SK-N-SH (cell line): ENCODE measurements around the gene GAR1. TPM values are rescaled to one million over a fixed set of nuclear protein-coding genes. Genes with fewer than 3 reads are reported as not detected.

Source experiments
- CTCF ChIA-PET: fragments of 300-600, 350-600 bp; formaldehyde crosslinking; extraction: SDS; loops from one replicate; lab custom pipeline; 2021; lab: Yijun Ruan, JAX
- POLR2A ChIA-PET: fragments of 350-600 bp; sonication (Branson Sonifier 250); formaldehyde crosslinking; extraction: SDS; loops from one replicate; lab custom pipeline; 2020; ENCODE audit warnings: antibody characterized with exemption, inconsistent platforms; lab: Yijun Ruan, JAX
- DNase-seq: peaks from one replicate; pipeline ENCODE4 v3.0.0; 2012
- H2AFZ ChIP-seq: fragments of 200-600 bp; sonication (generic); 2 replicates; pipeline ENCODE4 v1.8.1; 2016; ENCODE audit warnings: antibody characterized with exemption, mild to moderate bottlenecking, low read depth
- H3F3A ChIP-seq: fragments of 200-600 bp; sonication (generic); replicated peaks from 2 replicates; pipeline ENCODE3; 2016; ENCODE audit warnings: antibody characterized with exemption, mild to moderate bottlenecking; ENCODE audit not compliant: insufficient read depth
- H3K27ac ChIP-seq, 2 experiments: fragments of 200-500 bp in 1 of 2; fragments of 200-600 bp in 1 of 2; sonication (Bioruptor generic) in 1 of 2; sonication (generic), shearing (Covaris generic) in 1 of 2; 2 replicates each; pipeline versions ENCODE4 v1.5.1 to v1.6.1; 2014 to 2016; ENCODE audit warnings: low read depth in 2 of 2, inconsistent platforms in 1 of 2, low read length in 1 of 2, mild to moderate bottlenecking in 1 of 2, mixed read lengths in 1 of 2
- H3K27me3 ChIP-seq: fragments of 200-600 bp; sonication (generic), shearing (Covaris generic); 2 replicates; pipeline ENCODE4 v1.6.1; 2016; ENCODE audit warnings: mixed run types; ENCODE audit not compliant: insufficient read depth
- H3K36me3 ChIP-seq, 2 experiments: fragments of 200-500 bp in 1 of 2; fragments of 200-600 bp in 1 of 2; sonication (Bioruptor generic) in 1 of 2; sonication (generic) in 1 of 2; replicated peaks in 1 of 2; 2 replicates each; pipeline versions ENCODE3 to v1.5.1; 2014 to 2016; ENCODE audit warnings: low read length in 1 of 2, mild to moderate bottlenecking in 1 of 2; ENCODE audit not compliant: insufficient read depth in 2 of 2, control insufficient read depth in 1 of 2
- H3K4me1 ChIP-seq, 2 experiments: fragments of 200-500 bp in 1 of 2; fragments of 200-600 bp in 1 of 2; sonication (Bioruptor generic) in 1 of 2; sonication (generic), shearing (Covaris generic) in 1 of 2; 2 replicates each; pipeline versions ENCODE4 v1.5.1 to v1.6.1; 2014 to 2016; ENCODE audit warnings: low read depth in 1 of 2, low read length in 1 of 2, mixed run types in 1 of 2; ENCODE audit not compliant: insufficient read depth in 2 of 2, control insufficient read depth in 1 of 2
- H3K4me2 ChIP-seq: fragments of 200-600 bp; sonication (generic), shearing (Covaris generic); 2 replicates; pipeline ENCODE4 v1.6.1; 2017; ENCODE audit warnings: mixed run types
- H3K4me3 ChIP-seq, 2 experiments: fragments of 200-500 bp in 1 of 2; fragments of 200-600 bp in 1 of 2; sonication (Bioruptor generic) in 1 of 2; sonication (generic), shearing (Covaris generic) in 1 of 2; 2 replicates each; pipeline versions ENCODE4 v1.5.1 to v1.8.1; 2014 to 2016; ENCODE audit warnings: low read depth in 2 of 2, inconsistent platforms in 1 of 2, low read length in 1 of 2, mild to moderate bottlenecking in 1 of 2, mixed read lengths in 1 of 2, moderate library complexity in 1 of 2
- H3K79me2 ChIP-seq: fragments of 200-600 bp; sonication (generic); 2 replicates; pipeline ENCODE4 v1.8.1; 2017; ENCODE audit warnings: mild to moderate bottlenecking; ENCODE audit not compliant: insufficient read depth
- H3K9ac ChIP-seq: fragments of 200-600 bp; sonication (generic); 2 replicates; pipeline ENCODE4 v1.6.1; 2017; ENCODE audit warnings: mixed run types
- H3K9me2 ChIP-seq: fragments of 200-600 bp; sonication (generic); 2 replicates; pipeline ENCODE4 v1.6.1; 2017; ENCODE audit warnings: mixed run types
- H3K9me3 ChIP-seq: fragments of 200-600 bp; sonication (generic); 2 replicates; pipeline ENCODE4 v1.6.1; 2017; ENCODE audit warnings: mixed run types, mild to moderate bottlenecking, moderate library complexity
- H4K20me1 ChIP-seq: fragments of 200-600 bp; sonication (generic); 2 replicates; pipeline ENCODE4 v1.6.1; 2017; ENCODE audit warnings: mild to moderate bottlenecking, mixed run types; ENCODE audit not compliant: insufficient read depth
- FOXM1 ChIP-seq: IDR thresholded peaks from 2 replicates; pipeline ENCODE4 v1.4.0; 2012; ENCODE audit warnings: low read depth, mild to moderate bottlenecking
- GABPA ChIP-seq: IDR thresholded peaks from 2 replicates; pipeline ENCODE4 v1.4.0; 2012; ENCODE audit warnings: low read depth, mild to moderate bottlenecking
- IRF3 ChIP-seq: fragments of 150-350 bp; IDR thresholded peaks from 2 replicates; pipeline ENCODE4 v1.6.1; 2016; ENCODE audit warnings: mild to moderate bottlenecking, low read depth, low read length
- JUND ChIP-seq: IDR thresholded peaks from 2 replicates; pipeline ENCODE4 v1.4.0; 2012
- MXI1 ChIP-seq: IDR thresholded peaks from 2 replicates; pipeline ENCODE4 v1.6.1; 2012; ENCODE audit warnings: mild to moderate bottlenecking, low read depth, low read length, improper control_type of control experiment
- NFIC ChIP-seq: IDR thresholded peaks from 2 replicates; pipeline ENCODE4 v1.4.0; 2012; ENCODE audit warnings: borderline replicate concordance
- NRF1 ChIP-seq: IDR thresholded peaks from 2 replicates; pipeline ENCODE4 v1.6.1; 2012; ENCODE audit warnings: low read depth, mild to moderate bottlenecking, low read length
- SIN3A ChIP-seq: IDR thresholded peaks from 2 replicates; pipeline ENCODE4 v1.6.1; 2012; ENCODE audit warnings: low read depth, mild to moderate bottlenecking, low read length, moderate library complexity, borderline replicate concordance
- TCF12 ChIP-seq: IDR thresholded peaks from 2 replicates; pipeline ENCODE4 v1.4.0; 2012
- WGBS: methylation state at CpG from one replicate; pipeline ENCODE4 v1.1.6; 2017; ENCODE audit warnings: low lambda C conversion rate; 5-methylcytosine and 5-hydroxymethylcytosine counted together
- polyA plus RNA-seq, 3 experiments: library from polyadenylated mRNA; depleted of rRNA; stranded (reverse); fragments of >200 nt; gene quantifications; 2 replicates each; pipeline ENCODE4 v1.2.3, GENCODE V29; 2012

GAR1 gene
- polyA plus RNA-seq, 1 of the 3 experiments (the other 2 are of a cell fraction), result 40.5 TPM

DNA sequence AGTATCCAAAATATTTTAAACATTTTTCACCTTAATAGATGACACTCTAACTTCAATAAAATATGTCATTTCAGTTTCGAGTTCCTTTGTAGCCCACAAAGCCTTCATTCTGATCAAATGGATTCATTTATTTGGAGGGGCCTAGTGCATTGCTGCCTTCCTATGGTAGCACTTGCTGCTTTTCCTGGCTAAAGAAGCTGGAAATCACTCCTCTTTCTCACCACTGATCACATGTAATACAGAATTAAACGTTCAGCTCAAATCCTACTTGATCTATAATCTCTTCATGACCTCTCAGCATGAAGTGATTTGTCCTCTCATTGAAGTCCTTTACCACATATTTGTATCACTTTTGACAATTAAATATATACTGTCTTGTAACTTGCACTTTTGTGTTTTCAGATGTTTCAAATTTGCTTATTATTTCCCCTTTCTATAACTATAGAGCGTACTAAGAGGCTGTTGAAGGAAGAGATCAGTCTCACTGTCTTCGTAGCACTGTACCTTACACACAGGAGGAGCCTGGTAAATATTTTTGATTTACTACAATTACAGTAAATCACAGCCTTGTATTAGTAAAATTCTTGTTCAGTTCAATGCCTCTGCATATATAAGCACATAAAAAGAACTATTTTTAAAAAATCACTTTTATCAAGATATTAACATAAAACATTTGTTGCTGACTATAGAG lies 14.3 kb upstream of the GAR1 start:
- WGBS, result 40% methylated on average over 4 of the region's 4 CpGs

DNA sequence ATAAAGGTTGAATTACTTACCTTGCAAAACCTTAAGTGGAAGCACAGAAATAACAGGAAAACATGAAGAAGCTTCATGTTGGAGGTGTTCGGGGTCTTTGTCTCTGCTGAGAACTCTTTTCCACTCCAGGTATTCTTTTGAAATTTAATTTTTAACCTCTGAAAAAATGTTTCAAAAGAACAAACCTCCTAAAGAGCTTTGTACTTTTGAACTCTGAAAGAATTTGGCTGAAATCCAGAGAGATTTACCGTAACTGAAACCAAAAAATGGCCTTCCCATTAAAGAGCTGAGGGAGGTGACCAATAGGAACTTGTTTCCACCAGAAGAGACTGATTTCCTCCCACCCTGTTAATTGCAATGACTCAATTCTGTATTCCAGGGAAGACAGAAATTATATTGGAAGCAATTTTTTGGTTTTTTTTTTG lies 13.7 kb upstream of the GAR1 start, which contains the start of gene CFI:
Gene CFI (minus strand): TSS at position 105 of the 425 bp plus-strand sequence. CDS start 28 bp downstream, at position 77.
- no peaks in the 10 kb centered on the region for H4K20me1 ChIP-seq
- H3K9ac ChIP-seq, result no peak within 1 kb of the TSS
- H2AFZ ChIP-seq, result peak within 1 kb of the TSS; percentile 92
- H3K4me1 ChIP-seq, result peaks cover 0 to 3% of the 10 kb centered on the region in 2 experiments; a peak in 3 of 4 replicates
- ChIA-PET POLR2A (no interaction called here), CTCF (interaction anchor here (0.8 to 1.3 kb wide), 2 partner anchors 99 to 368 kb away, joined by 3 read pairs; partner anchors contain the start of genes CASP6 and SEC24B)
- 53% methylated on average over 2 of the region's 2 CpGs for WGBS
- no peak within 1 kb of the TSS for H3K4me2 ChIP-seq
- no peaks in the 10 kb centered on the region for H3F3A ChIP-seq
- no peaks in the 10 kb centered on the region for H3K36me3 ChIP-seq
- no peaks in the 10 kb centered on the region; the same call in 1 of the 2 replicates for H3K9me3 ChIP-seq
- no peak for DNase-seq
- no peaks in the 10 kb centered on the region for H3K27me3 ChIP-seq
- TF ChIP-seq NRF1 (no peak), NFIC (peak; percentile 19; the same call in 1 of the 2 replicates), GABPA (no peak)
- H3K27ac ChIP-seq, result peak within 1 kb of the TSS in 1 of 2 experiments; percentile 76; a peak in 2 of 4 replicates
- peak within 1 kb of the TSS in 1 of 2 experiments; percentile 31; a peak in 1 of 4 replicates for H3K4me3 ChIP-seq
- H3K9me2 ChIP-seq, result no peaks in the 10 kb centered on the region
- no peaks in the 10 kb centered on the region for H3K79me2 ChIP-seq

More for the DNA sequence above, 14.3 kb upstream of the GAR1 start:
- H3K79me2 ChIP-seq, result no peaks in the 10 kb centered on the region
- no peaks in the 10 kb centered on the region for H3K27me3 ChIP-seq
- H3F3A ChIP-seq, result no peaks in the 10 kb centered on the region
- no peaks in the 10 kb centered on the region for H3K36me3 ChIP-seq
- no peaks in the 10 kb centered on the region for H4K20me1 ChIP-seq
- H3K4me1 ChIP-seq, result peaks cover 0 to 3% of the 10 kb centered on the region in 2 experiments; a peak in 3 of 4 replicates
- ChIA-PET CTCF (interaction anchor here (0.8 to 1.3 kb wide), 2 partner anchors 98 to 368 kb away, joined by 3 read pairs; partner anchors contain the start of genes CASP6 and SEC24B), POLR2A (no interaction called here)
- H3K9me3 ChIP-seq, result no peaks in the 10 kb centered on the region; the same call in 1 of the 2 replicates
- peak overlapping the region in 1 of 2 experiments; percentile 76; a peak in 2 of 4 replicates for H3K27ac ChIP-seq
- no peaks in the 10 kb centered on the region for H3K9me2 ChIP-seq
- no peak for DNase-seq
- peak overlapping the region; percentile 63 for H2AFZ ChIP-seq
- H3K9ac ChIP-seq, result no peak overlapping the region
- H3K4me3 ChIP-seq, result peak overlapping the region in 1 of 2 experiments; percentile 31; a peak in 1 of 4 replicates
- no peak overlapping the region for H3K4me2 ChIP-seq
- TF ChIP-seq IRF3, result no peak
- no peak for TF ChIP-seq SIN3A
- no peak for TF ChIP-seq FOXM1
- no peak for TF ChIP-seq TCF12
- no peak for TF ChIP-seq JUND
- TF ChIP-seq MXI1, result no peak
- TF ChIP-seq, all 33 proteins: peak for 0
